GM19324 (cell line): ENCODE data around the gene IMPDH1.
"Not testable (repeated sequence)": the region's sequence is repeated elsewhere in the genome, so short reads cannot be mapped to it uniquely, and the experiment has no call there.

Experiments used
- ATAC-seq: cut with Tn5 transposase; IDR thresholded peaks from one replicate; pipeline ENCODE4 v1.9.1; 2021; ENCODE audit warnings: mild to moderate bottlenecking, moderate library complexity; ENCODE audit not compliant: unreplicated experiment, low FRiP score

The IMPDH1 gene

DNA sequence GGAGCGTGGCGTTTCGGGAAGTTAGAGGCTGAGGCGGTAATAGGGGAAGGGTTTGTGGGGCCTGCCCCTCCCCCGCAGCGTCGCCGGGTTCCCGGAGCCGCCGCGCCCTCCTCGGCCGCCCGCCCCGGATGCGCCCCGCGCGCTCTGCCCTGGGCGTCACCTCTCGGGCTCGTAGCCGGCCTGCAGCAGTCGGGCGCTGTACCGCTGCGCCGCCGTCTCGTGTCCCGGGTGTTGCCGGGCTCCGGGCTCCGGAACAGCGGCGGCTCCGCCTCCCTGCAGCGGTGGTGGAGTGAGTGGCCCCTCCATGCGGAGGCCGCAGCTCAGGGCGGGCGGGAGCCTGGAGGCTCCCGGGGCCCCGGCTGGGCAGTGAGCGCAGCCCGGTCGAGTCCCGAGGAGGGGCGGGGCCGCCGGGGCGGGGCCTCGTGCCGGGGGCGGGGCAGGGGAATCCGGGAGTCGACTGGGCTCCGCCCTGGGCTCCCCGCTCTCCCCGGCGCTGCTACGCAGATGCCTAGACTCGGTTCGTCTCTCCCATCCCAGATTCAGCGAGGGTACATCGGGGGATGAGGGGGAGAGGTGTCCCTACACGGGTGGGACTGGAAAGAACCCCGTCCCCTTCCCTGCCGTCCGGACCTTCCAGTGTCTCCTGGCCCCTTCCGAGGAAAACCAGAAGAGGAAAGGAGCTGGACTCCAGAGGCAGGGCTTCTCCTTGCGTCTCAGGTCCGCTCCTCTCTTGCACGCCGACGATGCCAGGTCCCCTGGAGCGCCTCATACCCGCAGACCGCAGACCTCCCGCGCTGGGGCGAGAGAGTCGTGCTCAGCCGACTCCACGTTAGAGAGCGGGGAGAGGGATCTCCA is at the start of gene IMPDH1:
IMPDH1 (minus strand) TSS at position 387 of the 855 bp plus-strand sequence; CDS start at position 306, 81 bp downstream.
- ATAC-seq = peak; percentile 78

DNA sequence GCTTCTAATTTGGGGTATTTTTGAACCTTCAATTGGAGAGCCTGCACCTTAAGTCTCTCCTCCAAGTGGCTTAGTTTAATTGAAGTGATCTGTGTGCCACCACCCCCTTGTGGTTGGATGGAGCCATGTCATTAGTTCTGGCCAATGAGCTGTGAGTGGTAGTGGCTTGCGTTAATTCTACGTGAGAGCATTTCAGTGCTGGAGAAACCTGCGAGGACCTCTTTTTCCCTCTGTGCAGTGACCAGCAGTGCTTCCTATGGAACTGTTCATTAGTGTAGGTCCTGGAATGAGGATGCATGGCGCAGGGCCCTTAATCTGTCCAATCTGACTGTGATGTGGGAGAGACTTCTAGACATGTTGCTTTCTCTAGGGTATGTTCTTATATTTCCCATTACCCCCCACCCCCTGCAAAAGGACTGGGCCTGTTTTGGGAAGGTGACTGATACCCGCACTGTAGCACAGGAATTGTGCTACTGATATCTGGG is 49.7 kb upstream of the IMPDH1 start:
- ATAC-seq = peak; percentile 44

DNA sequence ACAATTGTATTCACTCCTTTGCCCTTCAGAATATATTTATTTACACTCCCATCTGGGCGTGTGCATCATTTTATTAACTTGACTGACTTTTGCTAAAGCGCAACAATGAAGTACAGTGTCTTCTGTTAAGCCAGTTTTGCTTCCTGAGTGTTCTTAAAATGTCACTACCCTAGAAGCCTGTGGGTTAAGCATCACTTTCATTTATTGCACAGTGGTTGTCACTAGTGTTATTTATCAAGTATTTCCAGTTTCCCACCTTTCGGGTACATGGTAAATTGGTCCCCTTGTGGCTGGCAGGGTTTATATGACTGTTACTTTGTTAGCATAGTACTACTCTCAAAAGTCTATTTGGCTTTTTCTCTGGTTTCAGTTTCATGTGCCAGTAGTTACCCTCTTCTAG is 49.2 kb upstream of the IMPDH1 start:
- ATAC-seq = peak; percentile 4

DNA sequence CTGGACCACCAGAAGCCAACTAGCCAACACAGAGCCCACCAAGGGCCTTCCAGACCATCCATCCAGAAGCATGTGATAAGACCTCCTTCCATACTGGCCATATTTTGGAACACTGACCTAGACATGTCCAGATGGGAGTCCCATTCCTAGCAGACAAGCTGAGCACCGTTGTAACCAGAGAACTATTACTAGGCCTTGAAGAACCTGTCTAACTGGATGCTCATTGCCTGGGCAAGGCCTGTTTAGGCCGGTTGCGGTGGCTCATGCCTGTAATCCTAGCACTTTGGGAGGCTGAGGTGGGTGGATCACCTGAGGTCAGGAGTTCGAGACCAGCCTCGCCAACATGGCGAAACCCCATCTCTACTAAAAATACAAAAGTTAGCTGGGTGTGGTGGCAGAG is 47.6 kb upstream of the IMPDH1 start:
- ATAC-seq = not testable (repeated sequence)

DNA sequence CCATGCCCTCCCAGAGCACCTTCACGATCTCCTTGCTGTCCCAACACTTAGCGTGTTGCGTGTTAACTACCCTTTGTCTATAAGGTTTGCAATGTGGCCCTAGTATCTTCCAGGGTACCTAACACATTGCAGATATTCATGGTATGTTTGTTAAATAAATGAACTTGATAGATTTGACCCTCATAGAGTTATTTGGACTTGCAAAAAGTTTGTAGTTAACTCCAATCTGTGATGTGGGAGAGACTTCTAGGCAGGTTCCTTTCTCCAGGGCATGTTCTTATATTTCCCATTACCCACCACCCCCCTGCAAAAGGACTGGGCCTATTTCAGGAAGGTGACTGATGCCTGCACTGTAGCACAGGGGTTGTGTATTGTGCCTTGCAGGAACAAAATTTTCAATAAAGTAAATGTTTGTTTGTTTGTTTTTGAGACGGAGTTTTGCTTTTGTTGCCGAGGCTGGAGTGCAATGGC is 46.5 kb upstream of the IMPDH1 start:
- no peak for ATAC-seq

DNA sequence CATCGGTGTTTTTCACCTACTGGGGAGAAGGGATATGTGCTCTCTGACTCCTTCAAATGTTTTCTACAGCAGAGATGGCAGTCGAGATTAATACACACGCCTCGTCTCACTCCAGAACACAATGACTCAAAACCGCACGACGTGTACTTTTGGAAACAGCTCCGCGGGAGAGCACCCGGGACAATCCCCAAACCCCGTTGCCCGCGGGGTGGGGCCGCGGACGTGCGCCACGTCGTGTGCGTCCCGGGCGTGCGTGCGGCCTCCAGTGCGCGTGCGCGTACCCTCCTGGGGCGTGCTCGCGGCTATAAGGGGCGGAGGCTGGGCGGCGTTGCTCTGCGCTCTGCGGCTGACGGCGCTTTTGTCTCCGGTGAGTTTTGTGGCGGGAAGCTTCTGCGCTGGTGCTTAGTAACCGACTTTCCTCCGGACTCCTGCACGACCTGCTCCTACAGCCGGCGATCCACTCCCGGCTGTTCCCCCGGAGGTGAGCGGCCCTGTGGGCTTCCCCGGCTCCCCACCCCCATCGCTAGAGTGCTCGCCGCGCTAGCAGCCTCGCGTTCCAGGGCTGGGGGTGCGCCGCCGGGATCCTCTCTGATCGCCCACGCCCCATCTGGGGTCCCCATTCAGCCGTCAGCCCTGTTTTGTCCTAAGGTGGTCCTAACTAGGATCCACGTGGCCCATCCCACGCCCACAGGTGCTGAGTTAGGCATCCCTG is 45.9 kb upstream of the IMPDH1 start, which contains the start of gene HILPDA:
HILPDA (plus strand) TSS at position 336 of the 712 bp plus-strand sequence. CDS start 1,391 bp downstream, outside the sequence.
- peak; percentile 94 for ATAC-seq

DNA sequence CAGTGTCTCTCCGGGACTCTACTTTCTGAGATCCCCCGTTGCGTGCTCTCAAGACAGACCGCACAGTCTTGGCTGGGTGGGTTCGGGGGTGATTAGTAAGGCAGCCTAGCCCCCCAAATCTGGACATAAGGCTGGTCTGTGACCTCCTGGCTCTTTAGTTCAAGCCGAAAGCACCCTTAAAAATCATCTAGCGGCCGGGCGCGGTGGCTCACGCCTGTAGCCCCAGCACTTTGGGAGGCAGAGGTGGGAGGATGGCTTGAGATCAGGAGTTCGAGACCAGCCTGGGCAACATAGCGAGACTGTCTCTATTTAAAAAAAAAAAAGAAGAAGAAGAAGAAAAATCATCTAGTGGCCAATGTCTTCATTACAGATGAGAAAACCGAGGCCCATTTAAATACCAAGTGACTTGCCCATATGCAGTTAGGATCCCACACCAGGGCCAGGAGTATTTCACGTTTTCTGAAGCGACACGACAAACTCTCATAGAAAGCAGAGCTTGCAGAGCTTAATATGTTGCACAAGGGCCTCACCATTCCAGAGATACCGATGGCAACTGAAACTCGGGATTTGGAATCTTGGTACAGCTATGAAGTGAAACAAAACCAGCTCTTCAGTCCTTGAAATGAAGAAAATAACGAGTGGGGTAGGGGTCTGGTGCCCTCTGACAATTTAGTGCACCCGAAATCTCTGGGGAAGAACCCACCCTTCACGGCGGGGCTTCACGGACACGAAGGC is 45.2 kb upstream of the IMPDH1 start:
- ATAC-seq = no peak

DNA sequence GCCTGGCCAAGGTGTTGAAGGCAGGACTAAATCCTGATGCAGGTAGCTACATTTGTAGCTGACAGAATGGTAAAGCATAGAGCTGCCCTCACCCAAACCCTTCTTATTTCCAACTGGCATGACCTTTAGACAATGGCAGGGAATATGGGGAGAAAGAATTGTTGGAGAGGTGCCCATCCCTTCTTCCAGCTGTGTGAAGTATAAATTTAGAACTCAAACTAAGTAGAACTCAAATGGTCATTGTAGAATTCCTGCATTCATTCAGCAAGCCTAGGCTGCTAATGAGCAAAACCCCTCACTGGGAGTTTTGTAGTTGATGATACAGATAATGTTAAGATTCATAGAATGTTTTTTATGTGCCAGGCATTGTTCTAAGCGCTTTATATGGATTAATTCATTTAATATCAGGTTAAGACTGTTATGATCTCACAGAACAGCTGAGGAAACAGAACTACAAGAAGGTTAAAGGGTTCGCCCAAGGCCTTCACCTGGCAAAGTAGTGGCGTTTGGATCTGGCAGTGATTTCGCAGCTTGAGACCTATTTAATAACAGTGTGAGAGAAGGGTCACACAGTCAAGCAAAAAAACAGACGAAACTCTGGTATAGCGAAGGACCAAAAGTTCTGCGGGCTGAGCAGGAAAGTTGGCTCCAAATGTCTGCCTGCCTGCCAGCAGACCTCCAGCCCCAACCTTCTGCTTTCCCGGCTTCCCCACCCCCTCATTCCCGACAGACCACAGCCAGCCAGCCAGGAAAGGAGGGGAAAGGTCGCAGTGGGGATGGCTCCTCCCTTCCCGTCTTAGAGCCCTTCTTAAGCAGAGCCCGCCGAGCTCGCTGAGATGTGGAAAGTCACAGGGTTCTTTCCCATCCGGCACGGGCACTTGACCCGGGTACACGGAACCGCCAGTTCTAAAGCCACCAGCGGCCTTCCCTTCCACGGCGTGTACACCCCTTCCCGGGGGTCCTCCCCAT is 44.3 kb upstream of the IMPDH1 start:
- ATAC-seq = no peak

DNA sequence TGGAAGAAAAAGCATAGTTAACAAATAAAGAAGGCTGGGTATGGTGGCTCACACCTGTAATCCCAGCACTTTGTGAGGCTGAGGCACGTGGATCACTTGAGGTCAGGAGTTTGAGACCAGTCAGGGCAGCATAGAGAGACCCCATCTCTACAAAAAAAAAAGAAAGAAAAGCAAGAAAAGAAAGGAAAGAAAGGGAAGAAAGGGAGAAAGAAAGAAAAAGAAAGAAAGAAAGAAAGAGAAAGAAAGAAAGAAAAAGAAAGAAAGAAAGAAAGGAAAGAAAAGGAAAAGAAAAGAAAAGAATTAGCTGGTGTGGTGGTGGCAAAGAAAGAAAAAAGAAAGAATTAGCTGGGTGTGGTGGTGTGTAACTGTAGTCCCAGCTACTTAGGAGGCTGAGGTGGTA is 42.8 kb upstream of the IMPDH1 start:
- no peak for ATAC-seq

DNA sequence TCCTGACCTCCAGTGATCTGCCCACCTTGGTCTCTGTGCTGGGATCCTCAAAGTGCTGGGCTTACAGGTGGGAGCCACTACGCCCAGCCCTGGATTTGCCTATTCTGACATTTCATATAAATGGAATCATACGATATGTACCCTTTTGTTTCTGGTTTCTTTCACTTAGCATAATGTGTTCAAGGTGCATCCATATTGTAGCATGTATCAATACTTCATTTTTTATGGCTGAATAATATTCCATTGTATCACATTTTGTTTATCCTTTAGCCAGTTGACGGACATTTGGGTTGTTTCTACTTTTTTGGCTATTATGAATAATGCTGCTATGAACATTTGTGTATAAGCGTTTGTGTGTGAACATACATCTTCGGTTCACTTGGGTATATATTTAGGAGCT is 41.1 kb upstream of the IMPDH1 start:
- no peak for ATAC-seq

DNA sequence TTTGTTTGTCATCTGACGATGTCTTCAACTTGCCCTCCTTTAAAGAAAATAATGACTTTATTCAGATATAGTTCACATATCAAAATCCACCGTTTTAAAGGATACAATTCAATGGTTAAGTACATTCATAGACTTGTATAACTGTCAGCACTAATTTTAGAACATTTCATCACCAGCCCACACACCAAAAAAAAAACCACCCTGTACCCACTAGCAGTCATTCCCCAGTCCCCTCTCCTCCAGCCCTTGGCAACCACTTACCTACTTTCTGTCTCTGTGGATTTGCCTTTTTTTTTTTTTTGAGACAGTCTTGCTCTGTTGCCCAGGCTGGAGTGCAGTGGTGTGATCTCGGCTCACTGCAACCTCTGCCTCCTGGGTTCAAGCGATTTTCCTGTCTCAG is 40.6 kb upstream of the IMPDH1 start:
- ATAC-seq = no peak

DNA sequence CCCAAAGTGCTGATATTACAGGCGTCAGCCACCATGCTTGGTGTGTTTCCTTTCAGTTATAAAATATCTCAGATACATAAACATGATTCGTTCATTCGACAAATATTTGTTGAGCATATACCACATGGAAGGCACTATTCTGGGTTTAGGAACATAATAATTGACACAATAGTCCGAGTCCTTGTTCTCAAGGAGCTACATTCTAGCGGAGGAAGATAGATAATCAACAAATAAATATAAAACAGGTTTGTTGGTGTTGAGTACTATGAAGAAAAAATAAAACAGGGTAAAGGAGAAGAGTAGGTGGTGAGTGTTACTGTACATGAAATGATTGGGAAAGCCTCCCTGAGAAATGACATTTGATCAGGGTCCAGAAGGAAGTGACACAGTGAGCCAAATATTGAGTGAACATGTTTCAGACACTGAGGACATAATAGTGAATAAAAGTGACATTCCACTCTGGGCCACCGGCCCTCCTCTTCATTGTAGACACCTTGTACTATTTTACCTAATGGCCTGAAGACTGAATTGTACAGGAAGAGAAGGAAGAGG is 39.0 kb upstream of the IMPDH1 start:
- no peak for ATAC-seq

DNA sequence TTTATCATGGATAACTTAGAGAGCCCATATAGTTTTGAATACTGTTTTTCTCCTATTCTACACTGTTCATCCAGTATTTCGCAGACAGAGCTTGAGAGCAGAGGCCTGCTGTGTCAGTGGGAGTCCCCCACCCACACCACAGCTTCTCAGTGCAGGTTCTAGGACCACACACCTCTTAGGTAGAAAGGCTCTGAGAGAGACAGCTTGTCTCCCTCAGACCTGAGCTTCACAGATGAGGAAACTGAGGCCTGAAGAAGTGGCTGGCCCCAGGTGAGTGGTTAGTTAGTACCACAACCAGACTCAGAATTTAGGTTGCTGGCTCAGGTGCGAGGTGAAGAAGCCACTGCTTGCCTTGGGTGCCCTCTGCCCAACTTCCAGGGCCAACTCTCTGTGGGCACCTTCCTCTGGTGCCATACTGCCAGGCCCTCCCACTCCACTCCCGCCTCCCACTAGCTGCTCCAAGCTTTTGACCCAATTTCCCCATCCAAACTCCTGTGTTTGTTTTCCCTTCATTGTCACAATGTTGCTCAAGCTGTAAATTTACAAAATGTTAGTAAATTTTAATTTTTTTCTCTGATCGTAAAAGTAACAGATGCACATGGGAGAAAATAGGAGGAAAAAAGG is 38.3 kb upstream of the IMPDH1 start:
- no peak for ATAC-seq

DNA sequence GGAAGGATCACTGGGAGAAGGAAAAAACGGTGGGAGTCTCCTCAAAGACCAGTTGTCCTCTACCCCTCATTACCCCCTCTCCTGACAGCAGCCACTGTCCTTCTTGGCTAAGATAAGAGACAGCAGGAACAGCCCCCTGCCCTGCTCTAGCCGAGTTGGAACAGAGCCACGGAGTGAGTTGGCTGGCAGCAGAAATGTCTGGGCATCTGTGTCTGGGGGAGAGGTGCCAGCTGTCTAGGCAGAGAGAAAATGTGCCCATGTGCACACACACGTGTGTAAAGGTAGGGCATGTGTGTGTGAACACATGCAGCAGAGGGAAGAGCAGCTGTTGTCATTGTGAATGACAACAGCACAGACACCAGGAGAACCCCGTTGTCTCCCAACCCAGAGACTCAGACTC is 36.5 kb upstream of the IMPDH1 start:
- ATAC-seq = no peak

DNA sequence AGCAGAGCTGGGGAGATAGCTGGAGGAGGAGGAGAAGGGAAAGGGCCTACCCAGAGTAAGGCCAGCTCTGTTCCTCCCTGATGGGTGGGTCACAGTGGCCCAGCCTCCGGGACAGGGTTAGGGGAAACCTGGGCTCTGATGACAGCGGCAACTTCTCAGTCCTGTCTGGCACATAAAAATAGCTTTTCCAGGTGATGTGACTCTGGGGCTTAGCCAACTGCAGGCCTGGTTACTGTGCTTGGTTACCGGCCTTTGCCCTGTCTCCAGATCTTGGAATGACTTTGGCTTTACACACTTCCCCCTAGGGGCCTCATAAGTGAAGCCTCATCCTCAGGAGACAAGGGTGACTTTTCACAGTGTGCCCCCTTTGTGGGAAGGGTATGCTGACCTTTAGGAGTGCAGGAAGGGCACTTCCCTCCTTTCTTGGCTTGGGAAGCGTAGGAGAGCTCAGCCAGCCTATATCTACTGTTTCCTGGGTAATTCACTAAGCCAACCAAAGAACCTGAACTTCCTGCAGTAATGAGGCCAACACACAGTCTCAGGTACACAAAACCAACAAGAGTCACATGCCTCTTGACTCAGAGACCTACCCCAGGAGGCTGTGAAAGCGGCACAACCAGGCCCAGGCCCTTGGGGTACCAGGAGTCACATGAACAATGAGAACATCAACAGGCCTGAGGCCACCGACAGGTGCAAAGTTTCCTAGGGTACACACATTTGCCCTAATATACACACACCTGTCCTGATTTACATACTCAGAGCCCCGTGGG is 34.2 kb upstream of the IMPDH1 start:
- no peak for ATAC-seq

DNA sequence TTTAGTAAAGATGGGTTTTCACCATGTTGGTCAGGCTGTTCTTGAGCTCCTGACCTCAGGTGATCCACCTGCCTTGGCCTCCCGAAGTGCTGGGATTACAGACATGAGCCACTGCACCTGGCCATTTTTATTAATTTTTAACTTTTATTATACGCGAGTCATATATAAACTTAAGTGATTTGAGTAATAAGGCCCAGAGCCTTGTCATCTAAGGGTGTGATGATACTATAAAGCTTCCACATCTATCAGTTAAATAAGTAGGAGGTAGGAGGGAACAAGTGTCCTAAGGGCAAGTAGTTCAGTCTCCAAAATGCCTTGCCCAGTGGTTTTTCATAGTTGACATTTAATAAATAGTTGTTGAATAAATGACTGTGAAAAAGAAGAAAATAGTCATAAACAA is 32.6 kb upstream of the IMPDH1 start:
- ATAC-seq = no peak

DNA sequence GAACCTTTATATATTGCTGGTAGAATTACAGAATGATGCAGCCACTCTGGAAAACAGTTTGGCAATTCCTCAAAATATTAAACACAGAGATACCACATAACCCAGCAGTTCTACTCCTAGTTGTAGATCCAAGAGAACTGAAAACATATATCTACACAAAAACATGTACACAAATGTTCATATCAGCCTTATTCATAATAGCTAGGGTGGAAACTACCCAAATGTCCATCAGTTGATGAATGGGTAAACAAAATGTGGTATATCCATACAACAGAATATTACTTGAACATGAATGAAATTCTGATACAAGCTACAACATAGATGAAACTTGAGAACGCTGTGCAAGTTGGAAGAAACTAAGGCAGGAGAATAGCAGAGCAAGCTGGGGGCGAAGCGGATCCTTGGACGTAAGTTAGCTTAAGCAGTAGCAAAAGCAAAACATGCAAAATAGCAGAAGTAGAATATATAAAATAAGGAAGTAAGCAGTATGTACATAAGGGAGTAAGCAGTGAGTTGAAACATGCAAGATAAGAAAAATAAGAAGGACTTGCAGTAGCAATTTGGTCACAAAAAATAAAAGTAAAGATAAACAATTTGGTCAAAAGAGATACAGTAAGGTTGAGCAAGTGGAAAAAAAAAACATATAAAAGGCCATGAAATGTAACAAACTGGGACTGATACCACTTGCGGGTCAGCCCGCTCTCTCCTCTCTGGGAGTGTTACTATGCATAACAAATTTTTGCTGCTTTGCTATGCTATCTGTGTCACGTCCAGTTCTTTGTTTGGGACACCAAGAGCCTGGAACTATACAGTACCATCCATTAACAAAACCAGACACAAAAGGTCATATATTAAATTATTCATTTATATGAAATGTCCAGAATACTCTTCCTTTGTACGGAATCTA is 27.9 kb upstream of the IMPDH1 start:
- ATAC-seq = no peak
